NCI-H526 (cell line): ENCODE results near the gene GPRASP2.
"Not testable (repeated sequence)": the region's sequence is repeated elsewhere in the genome, so short reads cannot be mapped to it uniquely, and the experiment has no call there.

Experiments used
- DNase-seq, 2 experiments: peaks; one replicate each; lab custom pipeline; 2025; lab: John Stamatoyannopoulos, UW

Gene GPRASP2

GRCh38 chrX:102712216-102712966 lies at the start of gene GPRASP2:
GPRASP2 (plus strand) TSS chrX:102712448; CDS start chrX:102714870, 2,422 bp downstream.
- DNase-seq = peak in 1 of 2 experiments; percentile 56

GRCh38 chrX:102663820-102664219 lies 48.4 kb upstream of the GPRASP2 start:
- DNase-seq = not testable (repeated sequence)

- not testable (repeated sequence) for DNase-seq
Measured at GRCh38 chrX:102667034-102667433, 45.2 kb upstream of the GPRASP2 start.

- DNase-seq = no peak
Measured at GRCh38 chrX:102669526-102669925, 42.7 kb upstream of the GPRASP2 start.

GRCh38 chrX:102672856-102673255 lies 39.4 kb upstream of the GPRASP2 start:
- no peak for DNase-seq

- not testable (repeated sequence) for DNase-seq
Measured at GRCh38 chrX:102677479-102677878, 34.8 kb upstream of the GPRASP2 start.

GRCh38 chrX:102684772-102685520 lies 27.3 kb upstream of the GPRASP2 start:
- DNase-seq = no peak

- no peak for DNase-seq
Measured at GRCh38 chrX:102694749-102695148, 17.5 kb upstream of the GPRASP2 start.

- DNase-seq = no peak
Measured at GRCh38 chrX:102696306-102696705, 15.9 kb upstream of the GPRASP2 start.

- DNase-seq = peak; percentile 9 to 22
Measured at GRCh38 chrX:102697494-102697893, 14.8 kb upstream of the GPRASP2 start.

GRCh38 chrX:102708900-102709299 lies 3.3 kb upstream of the GPRASP2 start:
- DNase-seq = peak; percentile 25 to 61

GRCh38 chrX:102711872-102712215 lies 404 bp upstream of the GPRASP2 start:
- no peak for DNase-seq

GRCh38 chrX:102712981-102713625 lies 855 bp downstream of the GPRASP2 start:
- DNase-seq = peak; percentile 64 to 73

- no peak for DNase-seq
Measured at GRCh38 chrX:102714994-102715393, 2.7 kb downstream of the GPRASP2 start.

GRCh38 chrX:102715967-102716366 lies 3.7 kb downstream of the GPRASP2 start:
- DNase-seq = no peak

GRCh38 chrX:102720237-102721168 lies 8.3 kb downstream of the GPRASP2 start, which contains the start of gene GPRASP3:
GPRASP3 (plus strand) TSS chrX:102720743; CDS start chrX:102748996, 28,253 bp downstream.
- DNase-seq = peak; percentile 40 to 76

GRCh38 chrX:102721169-102721506 lies 8.9 kb downstream of the GPRASP2 start:
- not testable (repeated sequence) for DNase-seq

- DNase-seq = no peak
Measured at GRCh38 chrX:102723456-102723855, 11.2 kb downstream of the GPRASP2 start.

GRCh38 chrX:102727761-102728160 lies 15.5 kb downstream of the GPRASP2 start:
- DNase-seq = no peak

GRCh38 chrX:102728646-102729045 lies 16.4 kb downstream of the GPRASP2 start:
- DNase-seq = no peak

GRCh38 chrX:102739657-102740056 lies 27.4 kb downstream of the GPRASP2 start:
- DNase-seq = peak in 1 of 2 experiments; percentile 14

- DNase-seq = no peak
Measured at GRCh38 chrX:102744307-102744706, 32.1 kb downstream of the GPRASP2 start.
